Stimulated activated CD8-positive, alpha-beta memory T cell treated with anti-CD3 and anti-CD28 coated beads, Interleukin-15, amount 100 ng/mL, for 24 hours (primary cell): Measurements from ENCODE around the gene EVX2.

Experiments used
- DNase-seq: peaks from one replicate; pipeline ENCODE4 v3.0.0-alpha.2; 2020; ENCODE audit warnings: low read depth

Gene EVX2

DNA sequence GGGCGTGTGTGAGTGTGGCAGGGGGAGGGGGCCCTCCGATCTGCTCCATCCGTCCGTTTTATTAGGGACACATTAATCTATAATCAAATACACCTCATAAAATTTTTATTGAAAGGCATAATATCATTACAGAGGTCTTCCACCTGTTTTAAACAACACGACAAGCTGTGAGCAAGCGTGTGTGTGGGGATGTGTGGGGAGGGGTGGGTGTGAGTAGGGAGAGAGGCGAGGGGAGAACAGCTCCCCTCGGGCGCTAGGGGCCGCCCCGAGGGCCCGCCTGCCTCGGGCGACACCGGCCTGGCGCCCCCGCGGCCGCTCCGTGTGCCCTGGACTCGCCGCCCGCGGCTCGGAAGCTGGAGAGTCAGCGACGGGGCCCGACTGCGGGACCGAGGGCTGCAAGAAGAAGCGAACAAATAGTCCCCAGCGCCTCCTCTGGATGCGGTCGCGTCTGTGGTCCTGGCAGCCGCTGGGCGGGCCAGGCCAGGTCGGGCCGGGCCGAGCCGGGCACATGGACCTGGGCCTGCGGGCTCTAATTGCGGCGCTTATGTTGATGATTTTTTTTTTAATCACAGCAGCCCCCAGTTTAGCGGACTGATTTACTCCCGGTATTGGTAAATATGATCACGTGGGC lies 38.4 kb upstream of the EVX2 start:
- DNase-seq, result no peak

DNA sequence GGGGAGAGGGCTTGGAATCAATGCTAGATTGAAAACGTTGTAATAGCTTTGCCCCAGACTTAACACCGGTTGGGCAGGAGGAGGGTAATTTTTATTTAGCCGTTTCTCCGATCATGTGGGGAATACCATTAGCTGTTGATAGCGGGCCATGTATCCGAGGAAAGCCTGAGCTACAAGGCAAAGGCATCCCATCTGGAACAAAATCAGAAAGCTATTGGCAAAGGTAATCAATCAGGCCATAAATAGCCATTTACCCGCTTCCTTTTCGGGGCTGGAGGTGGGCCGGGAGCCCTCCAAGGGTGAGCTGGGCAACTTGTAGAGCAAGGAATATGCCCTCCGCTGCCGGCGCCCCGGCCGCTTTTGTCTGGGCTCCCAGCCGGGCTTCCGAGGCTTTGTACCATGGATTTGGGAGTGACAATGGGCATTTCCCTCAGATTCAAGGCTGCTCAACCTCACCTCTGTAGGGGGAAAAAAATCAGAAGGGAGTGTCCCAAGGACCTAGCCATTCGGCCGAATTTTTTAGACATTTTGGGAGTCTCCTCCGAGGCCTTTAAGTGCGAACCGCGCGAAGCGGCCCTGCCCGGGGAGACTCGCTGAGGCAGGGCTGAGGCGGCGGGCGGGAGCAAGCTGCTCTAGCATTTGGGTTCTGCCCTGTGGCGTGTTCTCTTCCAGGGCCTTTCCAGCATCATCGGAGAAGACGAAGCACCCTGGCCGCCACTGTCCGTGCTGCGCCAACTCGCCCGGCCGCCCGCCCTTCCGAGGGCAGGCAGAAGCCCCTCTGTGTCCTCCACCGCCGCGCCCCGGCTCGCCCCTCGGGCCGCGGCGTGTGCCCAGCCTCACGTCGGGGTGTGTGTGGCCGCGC lies 37.7 kb upstream of the EVX2 start:
- DNase-seq, result no peak

DNA sequence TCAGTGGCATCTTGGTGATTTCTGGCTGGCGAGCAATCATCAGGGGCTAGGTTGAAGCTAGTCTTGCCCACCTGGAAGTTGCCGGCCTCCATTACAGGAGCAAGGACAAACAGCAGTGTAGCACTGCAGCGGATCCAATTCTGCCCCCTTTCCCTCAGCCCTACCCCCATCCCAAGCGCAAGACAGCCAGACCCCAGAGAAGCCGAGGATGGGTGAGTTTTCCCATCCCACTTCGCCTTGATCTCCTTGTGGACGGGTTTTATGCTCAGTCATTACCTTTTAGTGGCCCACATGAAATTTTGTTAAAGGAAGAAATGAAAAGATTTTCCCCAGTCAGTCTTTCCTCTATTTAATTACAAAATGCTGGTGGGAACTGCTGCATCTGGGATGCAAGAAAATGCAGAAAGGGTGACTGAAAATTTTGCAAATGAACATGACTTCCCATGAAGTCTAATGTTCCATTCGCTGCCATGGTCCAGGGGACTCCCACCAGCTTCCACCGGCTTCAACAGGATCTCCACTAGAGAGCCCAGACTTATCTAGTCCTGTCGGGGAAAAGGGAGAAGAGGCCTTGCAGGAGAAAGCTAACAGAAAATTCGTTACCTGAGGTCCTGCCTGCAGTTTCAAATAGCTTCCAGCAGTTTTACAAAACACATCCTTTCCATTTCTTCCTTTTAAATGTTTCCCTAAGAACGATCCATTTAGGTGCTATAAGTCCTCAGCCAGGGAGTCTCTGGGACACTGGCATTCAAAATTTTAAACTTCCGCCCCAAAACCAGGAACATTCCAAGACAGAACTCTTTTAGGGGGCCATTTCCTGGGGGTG lies 36.8 kb upstream of the EVX2 start:
- DNase-seq, result no peak

DNA sequence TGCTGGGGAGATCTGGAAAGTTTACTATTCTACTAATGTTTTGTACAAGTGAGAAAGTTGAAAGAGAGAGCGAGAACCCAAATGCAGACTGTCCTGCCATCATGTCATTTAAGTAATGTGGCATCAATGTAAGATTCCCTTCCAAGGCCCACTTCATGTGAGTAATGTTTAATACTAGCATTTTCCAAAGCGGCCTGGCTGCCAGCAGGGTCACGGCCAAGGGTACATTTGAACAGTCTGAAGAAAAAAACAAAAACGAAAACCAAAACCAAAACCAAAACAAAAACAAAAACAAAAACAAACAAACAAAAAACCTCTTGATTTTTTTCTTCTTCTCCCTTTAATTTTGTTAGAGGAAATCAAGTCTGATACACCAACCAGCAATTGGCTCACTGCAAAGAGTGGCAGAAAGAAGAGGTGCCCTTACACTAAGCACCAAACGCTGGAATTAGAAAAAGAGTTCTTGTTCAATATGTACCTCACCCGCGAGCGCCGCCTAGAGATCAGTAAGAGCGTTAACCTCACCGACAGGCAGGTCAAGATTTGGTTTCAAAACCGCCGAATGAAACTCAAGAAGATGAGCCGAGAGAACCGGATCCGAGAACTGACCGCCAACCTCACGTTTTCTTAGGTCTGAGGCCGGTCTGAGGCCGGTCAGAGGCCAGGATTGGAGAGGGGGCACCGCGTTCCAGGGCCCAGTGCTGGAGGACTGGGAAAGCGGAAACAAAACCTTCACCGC lies 35.0 kb upstream of the EVX2 start:
- DNase-seq, result no peak

DNA sequence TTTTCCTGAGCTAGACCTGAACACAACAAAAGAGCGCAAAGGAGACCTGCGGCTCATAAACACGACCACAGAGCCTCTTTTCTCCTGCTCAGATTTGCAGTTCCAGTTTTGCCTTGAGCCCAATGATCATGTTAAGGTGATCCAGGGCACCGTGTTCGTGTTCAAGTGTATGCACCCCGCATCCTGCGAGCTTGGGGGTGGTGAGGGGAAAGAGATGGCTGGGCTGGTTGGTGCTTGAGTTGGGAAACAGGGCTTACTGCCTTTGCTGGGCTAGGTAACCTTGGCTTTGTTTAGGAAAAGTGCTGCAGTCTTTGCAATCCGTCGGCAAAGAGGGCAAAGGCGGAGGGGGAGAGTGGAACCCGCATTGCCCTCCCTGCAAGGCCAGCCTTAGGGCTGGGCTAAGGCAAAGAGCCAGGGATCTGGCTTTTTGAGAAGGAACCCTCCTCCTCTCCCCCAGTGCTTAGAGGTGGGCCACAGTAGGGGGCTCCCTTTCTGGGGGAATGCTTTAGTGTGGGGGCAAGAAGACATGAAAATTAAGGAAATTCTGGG lies 34.1 kb upstream of the EVX2 start:
- DNase-seq, result no peak

DNA sequence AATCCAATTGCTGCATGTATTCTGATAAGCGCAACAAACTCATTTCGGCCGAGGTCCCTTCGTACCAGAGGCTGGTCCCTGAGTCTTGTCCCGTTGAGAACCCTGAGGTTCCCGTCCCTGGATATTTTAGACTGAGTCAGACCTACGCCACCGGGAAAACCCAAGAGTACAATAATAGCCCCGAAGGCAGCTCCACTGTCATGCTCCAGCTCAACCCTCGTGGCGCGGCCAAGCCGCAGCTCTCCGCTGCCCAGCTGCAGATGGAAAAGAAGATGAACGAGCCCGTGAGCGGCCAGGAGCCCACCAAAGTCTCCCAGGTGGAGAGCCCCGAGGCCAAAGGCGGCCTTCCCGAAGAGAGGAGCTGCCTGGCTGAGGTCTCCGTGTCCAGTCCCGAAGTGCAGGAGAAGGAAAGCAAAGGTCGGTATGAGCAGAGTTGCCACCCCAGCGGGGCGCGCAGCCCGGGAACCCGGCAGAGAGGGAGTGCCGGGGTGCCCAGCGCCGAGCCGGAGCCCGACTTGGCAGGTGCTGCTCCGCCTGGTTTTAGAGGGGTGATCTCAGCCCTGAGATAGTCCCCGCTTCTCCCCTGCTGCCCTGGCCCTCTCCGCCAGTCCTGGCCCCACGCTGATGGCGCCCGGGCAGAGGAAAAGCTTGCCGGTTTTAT lies 33.5 kb upstream of the EVX2 start:
- DNase-seq, result no peak

DNA sequence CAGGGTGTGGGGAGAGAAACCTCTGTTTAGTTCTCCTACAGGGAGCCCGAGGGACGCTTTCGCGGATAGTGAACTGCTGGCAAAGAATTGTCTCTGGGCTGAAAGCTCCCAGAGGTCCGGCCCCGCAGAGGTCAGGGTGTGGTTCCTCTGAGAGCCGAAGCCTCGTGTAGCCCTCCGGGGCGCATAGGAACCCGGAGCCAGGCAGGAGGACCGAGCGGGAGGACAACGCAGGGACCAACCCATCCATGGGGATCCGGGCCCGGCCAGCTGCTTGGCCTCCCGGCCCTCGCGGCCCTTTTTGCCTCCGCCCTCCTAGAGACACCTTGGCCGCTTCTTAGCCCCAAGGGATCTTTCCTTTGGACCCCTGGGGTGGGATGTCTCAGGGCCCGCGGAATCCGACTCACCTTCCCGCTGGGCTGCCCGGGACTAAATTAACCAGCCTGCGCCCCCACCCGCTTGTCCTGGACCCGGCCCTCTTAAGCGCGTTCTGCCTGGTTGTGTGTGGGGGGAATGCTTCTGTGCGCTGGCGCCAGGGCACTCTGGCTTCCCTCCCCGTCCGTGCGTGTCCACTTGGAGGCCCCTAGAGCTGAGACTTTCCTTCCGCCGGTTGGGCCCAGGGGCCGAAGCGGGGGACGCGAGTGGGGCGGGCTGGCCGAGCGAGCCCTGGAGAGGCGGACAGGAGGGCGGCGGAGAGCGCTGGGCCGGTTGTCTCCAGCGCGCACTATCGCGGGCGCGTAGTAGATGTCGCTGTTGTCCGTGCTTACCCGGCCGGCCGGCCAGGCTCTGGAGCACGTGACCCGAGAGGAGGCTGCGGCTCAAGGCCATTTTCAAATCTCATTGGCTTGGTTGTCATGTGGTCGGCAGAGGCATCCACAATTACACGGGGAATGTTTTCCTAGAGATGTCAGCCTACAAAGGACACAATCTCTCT lies 32.4 kb upstream of the EVX2 start, which contains the start of gene HOXD10:
Gene HOXD10 (plus strand): TSS at position 896 of the 931 bp plus-strand sequence. CDS start 56 bp downstream, outside the sequence.
- DNase-seq, result no peak

DNA sequence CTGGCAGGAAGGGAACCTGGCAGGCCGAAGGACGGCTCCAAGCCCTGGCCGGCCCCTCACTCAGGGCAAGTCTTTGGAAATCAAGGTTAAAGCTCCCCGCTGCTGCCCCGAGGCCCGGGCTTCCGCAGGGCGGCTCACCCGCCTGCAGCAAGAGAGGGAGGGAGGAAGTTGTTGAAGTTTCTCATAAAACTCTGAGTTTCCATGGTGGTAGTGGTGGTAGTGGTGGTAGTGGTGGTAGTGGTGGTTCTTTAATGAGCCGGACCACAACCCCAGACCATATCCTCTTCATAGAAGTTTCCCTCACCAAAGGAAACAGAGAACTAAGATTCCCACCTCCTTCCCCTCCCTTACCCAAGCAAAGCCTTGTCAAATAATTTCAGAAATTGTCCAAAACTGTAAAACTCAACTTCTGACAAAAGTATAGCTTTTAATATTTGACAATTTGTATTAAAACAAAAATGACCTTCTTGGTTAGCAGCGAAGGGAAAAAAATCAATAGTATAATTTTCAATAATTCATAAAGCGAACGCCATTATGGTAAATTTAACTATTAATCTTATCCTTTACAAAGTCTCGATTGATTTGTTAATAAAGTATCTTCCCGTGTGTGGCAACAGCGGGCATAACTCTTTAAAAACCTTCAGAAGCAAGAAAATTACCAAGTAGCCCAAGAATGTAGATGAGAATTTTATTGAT lies 31.3 kb upstream of the EVX2 start:
- DNase-seq, result no peak

DNA sequence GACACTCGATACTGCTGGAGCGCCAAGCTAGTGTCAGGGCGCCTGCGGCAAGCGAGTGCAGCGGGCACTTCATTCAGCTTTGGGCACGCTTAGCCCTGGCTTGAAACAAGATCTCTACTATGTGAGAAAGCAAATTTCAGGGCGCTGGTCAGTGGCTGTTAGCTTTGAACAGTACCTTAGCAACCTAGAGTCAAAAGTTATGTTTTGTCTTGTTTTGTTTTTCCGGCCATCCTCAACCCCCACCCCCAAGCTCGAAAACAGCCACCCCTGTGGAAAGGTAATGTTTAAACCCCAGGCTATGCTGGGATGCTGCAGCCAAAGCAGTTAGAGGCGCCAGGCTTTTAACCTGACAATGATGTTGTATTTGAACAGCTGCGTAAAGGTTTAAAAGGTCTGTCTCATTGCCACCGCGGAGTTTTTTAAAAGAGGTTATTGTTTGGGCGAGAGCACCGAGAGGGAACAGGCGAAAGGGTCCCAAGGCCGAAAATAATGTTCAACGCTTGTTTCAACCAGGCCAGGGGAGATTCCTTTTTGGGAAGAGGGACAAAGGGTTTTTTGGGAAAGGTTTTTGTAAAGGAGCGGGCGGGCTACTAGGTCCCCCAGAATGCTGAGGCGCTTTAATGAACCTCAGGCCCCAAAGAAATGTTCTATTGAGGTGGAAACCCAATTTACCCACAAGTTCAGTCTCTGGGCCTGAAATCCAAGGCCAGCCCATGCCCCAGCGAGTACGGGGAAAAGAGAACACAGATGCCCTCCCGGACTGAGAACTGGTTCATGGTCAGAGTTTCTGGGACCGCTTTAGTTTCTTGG lies 30.6 kb upstream of the EVX2 start:
- no peak for DNase-seq

DNA sequence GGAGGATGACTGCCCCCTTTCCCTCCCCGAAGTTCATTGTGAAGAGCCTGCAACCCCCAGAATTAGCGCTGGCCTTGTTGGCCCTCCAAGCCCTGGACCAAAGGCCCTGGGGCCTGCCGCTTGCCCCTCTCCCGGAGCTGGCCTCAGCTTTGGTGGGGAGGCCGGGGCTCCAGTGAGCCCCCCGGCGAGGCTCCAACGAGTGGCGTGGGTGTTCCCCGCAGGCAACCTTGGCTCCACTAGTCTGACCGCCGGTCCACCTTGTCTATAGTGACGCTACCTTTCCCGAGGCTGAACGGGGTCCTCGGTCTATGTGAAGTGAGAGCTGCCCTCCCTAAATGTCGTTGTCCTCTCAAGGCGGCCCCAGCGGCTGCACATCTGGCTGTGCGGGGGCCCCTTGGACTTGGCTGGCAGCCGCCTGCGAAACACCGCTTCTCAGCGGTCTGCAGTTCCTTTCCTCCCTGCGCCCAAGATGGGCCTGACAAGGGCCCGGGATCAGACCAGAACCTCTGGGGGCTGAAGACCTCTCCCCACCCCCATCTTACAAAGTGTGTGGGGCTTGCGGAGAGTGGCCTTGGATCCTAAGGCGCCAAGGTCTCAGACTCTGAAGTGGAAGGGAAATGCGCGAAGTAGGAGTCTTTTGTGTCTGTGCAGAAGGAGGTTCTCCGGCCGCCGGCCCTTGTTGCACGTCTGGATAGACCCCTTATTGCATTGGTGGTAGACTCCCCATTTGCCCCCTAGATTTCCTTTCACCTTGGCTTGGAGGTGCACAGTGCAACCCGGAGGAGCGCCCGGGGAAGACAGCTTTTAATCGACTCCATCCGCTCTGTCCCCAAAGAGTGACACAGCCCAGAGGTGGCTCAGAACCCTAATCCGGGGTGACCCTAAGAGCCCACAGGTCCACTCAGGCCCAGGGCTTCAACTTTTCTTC lies 28.9 kb upstream of the EVX2 start:
- no peak for DNase-seq

DNA sequence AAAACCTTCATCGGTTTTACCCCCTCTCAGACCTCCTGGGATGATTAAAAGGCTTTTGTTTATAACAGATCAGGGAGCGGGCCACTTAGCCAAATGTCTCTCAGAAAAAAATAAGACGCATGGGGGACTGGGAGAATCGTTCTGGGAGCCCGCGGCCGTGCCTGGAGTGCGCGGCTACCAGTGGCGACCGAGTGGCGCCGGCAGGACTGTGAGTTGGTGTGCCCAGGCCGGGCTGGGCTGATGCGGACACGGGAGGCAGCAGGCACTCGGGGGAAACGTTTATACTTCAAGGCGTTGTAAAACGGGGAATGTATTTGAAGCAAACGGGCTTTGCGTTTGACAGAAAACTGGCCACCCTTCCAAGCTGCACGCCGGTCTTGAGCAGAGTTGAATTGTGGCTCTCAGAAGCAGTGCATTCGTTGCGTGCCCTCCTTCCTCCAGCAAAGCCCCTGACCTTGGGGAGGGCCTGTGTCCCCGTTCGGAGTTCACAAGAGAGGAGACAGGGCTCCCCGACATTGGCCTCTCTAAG lies 28.1 kb upstream of the EVX2 start:
- DNase-seq, result no peak

DNA sequence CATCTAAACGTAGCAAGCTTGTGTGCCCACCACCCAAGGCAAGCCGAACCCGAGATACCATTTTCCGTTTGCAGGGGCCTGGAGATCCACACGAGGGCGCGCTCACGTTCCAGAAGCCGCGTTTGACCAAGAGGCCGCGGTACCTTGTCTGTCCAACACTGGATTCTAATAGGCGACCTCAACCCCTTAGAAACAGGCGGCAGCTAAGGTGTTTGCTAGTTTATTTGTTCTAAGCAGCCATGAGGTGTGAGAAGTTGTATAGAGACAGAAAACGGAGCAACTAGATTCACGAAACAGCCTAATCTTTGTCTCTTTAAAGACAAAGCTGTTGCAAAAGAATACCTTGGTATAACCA lies 27.5 kb upstream of the EVX2 start:
- no peak for DNase-seq

DNA sequence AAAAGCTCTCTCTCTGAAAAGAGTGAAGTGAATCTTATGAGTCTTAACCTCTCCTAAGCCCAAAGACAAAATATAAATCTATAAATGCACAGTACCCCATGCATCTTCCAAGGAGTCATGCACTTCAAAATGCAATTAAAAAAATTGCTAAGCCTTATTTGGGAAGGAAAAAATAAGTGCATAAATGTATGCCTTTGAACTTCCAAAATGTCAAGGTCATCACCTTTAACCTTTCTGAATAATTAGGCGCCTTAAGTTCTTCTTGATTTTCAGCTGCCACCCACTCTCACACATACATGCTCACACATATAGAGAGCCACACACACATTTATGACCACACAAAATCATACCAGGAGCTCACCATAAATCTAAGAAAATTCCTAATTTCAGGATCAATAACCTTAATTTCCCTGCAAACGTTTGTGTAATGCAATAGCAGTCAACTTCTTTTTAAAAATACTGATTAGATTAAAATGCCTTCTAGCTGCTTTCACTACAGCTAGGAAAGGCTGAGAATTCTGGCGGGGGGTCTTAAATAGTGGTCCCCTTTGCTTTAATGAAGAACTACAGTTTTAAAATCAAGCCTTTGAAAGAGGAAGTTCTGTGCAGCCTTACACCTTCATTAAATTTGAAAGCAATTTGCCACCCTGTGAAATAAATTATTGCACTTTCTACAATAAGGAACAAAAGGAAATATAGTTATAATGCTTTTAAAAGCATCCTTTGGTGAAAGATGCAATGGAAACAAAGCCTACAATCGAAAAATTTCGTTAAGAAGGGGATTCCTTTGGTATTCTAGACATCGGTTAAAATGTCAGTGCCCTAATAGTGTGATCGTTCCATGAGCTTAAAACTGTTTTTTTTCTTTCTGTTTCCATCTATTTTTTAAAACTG lies 26.9 kb upstream of the EVX2 start:
- DNase-seq, result no peak

DNA sequence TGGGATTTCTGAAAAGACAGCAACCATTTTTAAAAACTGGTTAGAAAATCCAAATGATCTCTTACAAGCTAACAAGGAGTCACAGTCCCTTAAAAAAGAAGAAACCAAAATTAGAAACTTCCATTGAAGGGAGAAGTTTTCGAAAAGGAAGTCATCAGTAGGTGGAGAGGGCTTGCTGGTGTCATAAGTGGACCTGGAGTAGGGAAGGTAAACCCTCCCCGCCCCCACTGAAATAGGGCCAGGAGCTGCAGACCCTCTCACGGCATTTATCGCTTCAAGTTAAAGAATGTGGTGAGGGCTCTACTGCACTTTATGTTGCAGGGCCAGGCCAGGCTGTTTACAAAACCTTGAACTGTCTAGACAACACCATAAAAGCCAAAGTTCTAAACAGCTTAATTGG lies 26.2 kb upstream of the EVX2 start:
- DNase-seq, result no peak

DNA sequence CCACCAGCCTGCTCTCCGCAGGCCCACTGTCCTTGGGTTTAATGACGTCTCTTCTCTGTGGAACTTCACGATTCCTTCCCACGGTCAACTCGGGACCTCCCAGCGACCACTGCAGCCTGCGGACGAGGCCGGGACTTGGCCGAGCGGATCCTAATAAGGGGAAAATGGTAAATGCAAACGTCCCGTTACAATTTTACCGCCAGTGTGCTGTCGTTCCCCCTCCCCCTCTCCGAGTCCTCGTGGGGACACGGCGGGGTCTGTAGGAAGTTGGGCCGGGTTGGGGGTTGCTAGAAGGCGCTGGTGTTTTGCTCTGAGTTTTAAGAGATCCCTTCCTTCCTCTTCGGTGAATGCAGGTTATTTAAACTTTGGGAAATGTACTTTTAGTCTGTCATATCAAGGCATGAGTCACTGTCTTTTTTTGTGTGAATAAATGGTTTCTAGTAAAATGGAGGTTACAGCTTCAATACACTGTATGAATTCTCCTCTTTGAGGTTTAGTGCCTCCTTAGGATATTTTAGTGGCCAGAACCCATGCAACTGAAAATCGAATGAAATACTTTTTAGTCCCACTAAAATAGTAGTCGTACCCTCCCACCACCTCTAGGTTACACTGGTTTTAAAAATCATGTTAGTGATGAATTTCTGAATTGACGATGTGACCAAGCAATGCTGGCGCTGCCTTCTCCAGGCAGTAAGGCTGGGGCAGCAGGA lies 25.6 kb upstream of the EVX2 start:
- DNase-seq, result no peak
